Activated naive CD4-positive, alpha-beta T cell treated with anti-CD3 and anti-CD28 coated beads for 36 hours (primary cell): Measurements from ENCODE around the gene AMN. TPM values are rescaled to one million over a fixed set of nuclear protein-coding genes. Genes with fewer than 3 reads are reported as not detected.

Source experiments
- CTCF ChIA-PET: fragments of 350-600 bp; sonication (Branson Sonifier 250); formaldehyde crosslinking; loops from one replicate; lab custom pipeline; 2021; ENCODE audit warnings: antibody characterized with exemption; lab: Charles Lee
- DNase-seq: peaks from one replicate; pipeline ENCODE4 v3.0.0-alpha.2; 2020
- H3K27ac Mint-ChIP-seq: one replicate; pipeline ENCODE4 v1.8.0; 2021; ENCODE audit warnings: mild to moderate bottlenecking, mixed read lengths
- H3K27me3 Mint-ChIP-seq: one replicate; pipeline ENCODE4 v1.8.0; 2021; ENCODE audit warnings: low read depth, mixed read lengths
- H3K36me3 Mint-ChIP-seq: one replicate; pipeline ENCODE4 v1.8.0; 2021; ENCODE audit warnings: low read depth, mixed read lengths
- H3K4me1 Mint-ChIP-seq: one replicate; pipeline ENCODE4 v1.8.0; 2021; ENCODE audit warnings: low read depth, mixed read lengths
- H3K4me3 Mint-ChIP-seq: one replicate; pipeline ENCODE4 v1.8.0; 2021; ENCODE audit warnings: mild to moderate bottlenecking, moderate library complexity, mixed read lengths
- H3K9me3 Mint-ChIP-seq: one replicate; pipeline ENCODE4 v1.8.0; 2021; ENCODE audit warnings: mixed read lengths
- intact Hi-C: fragments of 100-400 bp; cut with micrococcal nuclease; formaldehyde crosslinking; loops from one replicate; pipeline ENCODE4 v1.15.1; 2023
- total RNA-seq, 2 experiments: library from RNA; stranded (reverse); gene quantifications; one replicate each; pipeline ENCODE4 v1.2.3, GENCODE V29; 2021

AMN gene
- total RNA-seq, 2 experiments from 2014 or later = 0.33 to 0.37 TPM

DNA sequence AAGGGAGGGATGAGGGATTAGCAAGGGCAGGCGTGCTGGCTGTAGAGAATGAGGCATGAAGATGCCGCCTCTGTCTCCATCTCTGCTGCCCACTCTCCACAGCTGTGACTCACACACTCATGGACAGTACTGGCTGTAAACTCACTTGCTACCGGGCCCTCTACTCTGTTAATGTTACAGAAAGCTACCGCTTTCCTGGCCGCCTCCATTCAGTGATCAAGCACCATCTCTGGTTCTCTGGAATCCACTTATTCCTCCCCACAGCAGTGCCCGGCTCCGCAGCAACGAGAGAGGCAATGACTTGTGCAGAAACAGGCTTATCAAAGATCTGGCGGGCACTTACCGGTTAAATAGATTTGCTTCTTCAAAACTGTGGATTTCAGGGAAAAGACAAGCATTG, 34.8 kb downstream of the AMN start:
- no peak for DNase-seq
- Mint-ChIP-seq H3K27ac (no peak overlapping the region), H3K4me1 (no peaks in the 10 kb centered on the region), H3K27me3 (no peaks in the 10 kb centered on the region), H3K4me3 (no peak overlapping the region), H3K36me3 (no peaks in the 10 kb centered on the region), H3K9me3 (no peaks in the 10 kb centered on the region)
- intact Hi-C loops = no loop called here
- CTCF ChIA-PET = no interaction called here

GRCh38 chr14:102958461-102958860, 36.0 kb downstream of the AMN start:
- Mint-ChIP-seq H3K4me1 (no peaks in the 10 kb centered on the region), H3K36me3 (no peaks in the 10 kb centered on the region), H3K27me3 (no peaks in the 10 kb centered on the region), H3K27ac (no peak overlapping the region), H3K4me3 (no peak overlapping the region), H3K9me3 (no peaks in the 10 kb centered on the region)
- CTCF ChIA-PET = no interaction called here
- intact Hi-C loops = no loop called here
- no peak for DNase-seq

GRCh38 chr14:102962111-102962627, 39.7 kb downstream of the AMN start:
- Mint-ChIP-seq H3K4me3 (no peak overlapping the region), H3K4me1 (no peaks in the 10 kb centered on the region), H3K27me3 (no peaks in the 10 kb centered on the region), H3K36me3 (no peaks in the 10 kb centered on the region), H3K9me3 (no peaks in the 10 kb centered on the region), H3K27ac (no peak overlapping the region)
- no peak for DNase-seq
- CTCF ChIA-PET = no interaction called here
- intact Hi-C loops = no loop called here

- intact Hi-C loops = no loop called here
- CTCF ChIA-PET = no interaction called here
- Mint-ChIP-seq H3K27ac (no peak overlapping the region), H3K4me1 (no peaks in the 10 kb centered on the region), H3K4me3 (no peak overlapping the region), H3K36me3 (no peaks in the 10 kb centered on the region), H3K27me3 (no peaks in the 10 kb centered on the region), H3K9me3 (no peaks in the 10 kb centered on the region)
- no peak for DNase-seq
Observed at GRCh38 chr14:102964152-102964730, 41.8 kb downstream of the AMN start.

DNA sequence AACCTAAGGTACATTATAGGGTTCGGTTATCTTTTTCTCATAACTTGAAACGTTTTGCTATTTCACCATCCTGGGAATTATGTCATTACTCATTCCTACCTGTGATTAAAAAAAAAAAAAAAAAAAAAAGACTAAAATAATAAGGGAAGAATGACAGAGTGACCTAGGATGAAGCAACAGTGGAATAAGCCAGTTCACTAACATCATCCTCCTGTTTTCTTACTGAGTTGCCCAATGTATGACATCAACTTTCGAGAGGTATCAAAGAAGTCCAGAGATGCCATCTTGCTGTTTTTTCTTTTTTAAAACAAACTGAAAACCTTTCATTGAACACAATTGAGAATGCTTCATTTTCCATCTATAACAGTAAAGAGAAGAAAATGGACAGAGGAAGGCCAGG, 42.8 kb downstream of the AMN start:
- Mint-ChIP-seq H3K27ac (no peak overlapping the region), H3K27me3 (no peaks in the 10 kb centered on the region), H3K36me3 (no peaks in the 10 kb centered on the region), H3K4me1 (no peaks in the 10 kb centered on the region), H3K9me3 (no peaks in the 10 kb centered on the region), H3K4me3 (no peak overlapping the region)
- CTCF ChIA-PET = no interaction called here
- DNase-seq = no peak
- intact Hi-C loops = no loop called here

DNA sequence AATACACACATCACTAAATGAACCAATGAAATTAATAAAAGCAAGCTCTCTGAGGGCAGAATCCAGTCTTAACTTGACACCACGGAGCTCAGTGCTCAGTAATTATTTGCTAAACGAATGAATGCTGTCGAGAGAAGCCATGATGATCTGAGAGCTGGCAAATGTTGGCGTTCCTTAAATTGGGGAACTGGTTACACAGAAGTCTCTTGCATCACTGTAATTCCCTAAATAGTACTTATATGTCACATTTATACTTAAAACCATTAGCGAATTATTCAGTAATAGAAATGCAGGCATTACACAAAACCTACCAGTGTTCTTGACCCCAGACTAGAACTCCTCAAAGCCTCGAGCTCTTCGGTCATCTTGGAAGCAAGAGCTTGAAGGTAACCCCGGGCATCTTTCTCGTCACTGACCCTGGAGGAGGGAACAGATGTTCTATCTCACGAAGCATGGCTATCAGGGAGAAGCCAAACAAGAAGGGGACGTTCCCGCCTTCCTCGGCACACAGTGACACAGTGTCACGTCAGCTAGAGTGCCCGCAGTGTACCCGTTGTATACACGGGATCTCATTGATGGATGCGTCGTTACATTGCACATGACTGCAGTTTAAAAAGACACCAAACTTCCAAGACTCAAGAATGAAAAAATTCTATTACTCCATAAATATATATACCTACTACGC, 43.6 kb downstream of the AMN start:
- H3K4me3 Mint-ChIP-seq = no peak overlapping the region
- DNase-seq = no peak
- H3K27ac Mint-ChIP-seq = no peak overlapping the region
- H3K27me3 Mint-ChIP-seq = no peaks in the 10 kb centered on the region
- no peaks in the 10 kb centered on the region for H3K9me3 Mint-ChIP-seq
- CTCF ChIA-PET = no interaction called here
- no peaks in the 10 kb centered on the region for H3K36me3 Mint-ChIP-seq
- intact Hi-C loops = no loop called here
- no peaks in the 10 kb centered on the region for H3K4me1 Mint-ChIP-seq

DNA sequence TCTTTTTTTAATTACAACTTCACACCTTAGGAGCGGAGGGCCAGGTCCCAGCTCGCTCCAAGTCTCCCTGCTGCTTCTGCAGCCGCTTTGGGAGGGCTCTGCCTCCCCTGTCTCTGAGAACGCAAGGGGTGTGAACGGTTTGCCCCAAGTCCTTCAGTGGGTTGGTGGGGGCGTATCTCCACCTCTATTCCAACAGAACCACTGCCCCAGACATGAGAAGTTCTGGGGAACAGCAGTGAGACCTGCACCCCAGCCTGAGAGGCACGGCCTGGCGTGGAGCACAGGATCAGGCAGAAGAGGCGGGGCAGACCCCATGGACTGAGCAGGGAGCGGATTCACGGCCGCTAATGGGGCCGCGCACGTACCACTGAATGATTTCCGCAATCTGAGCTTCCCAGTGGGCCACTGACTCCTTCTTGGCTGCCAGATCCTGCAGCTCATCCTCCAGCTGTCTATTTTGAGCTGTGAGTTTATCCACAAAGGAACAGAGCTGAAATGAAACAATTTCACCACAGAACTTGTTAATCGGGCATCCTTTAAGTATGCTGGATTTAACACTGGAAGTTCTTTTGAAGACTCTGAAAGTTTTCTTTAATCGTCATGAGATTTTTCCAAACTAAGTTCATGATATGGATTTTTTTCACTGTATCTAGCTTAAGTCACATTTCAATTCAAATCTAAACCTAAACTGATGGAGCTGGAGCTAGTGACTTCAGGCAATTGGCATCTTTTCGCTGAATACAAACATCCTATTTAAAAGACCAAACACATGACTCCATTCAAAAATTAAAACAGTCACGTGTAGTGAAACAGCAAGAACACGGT, 44.4 kb downstream of the AMN start:
- intact Hi-C loops = no loop called here
- no peaks in the 10 kb centered on the region for H3K36me3 Mint-ChIP-seq

DNA sequence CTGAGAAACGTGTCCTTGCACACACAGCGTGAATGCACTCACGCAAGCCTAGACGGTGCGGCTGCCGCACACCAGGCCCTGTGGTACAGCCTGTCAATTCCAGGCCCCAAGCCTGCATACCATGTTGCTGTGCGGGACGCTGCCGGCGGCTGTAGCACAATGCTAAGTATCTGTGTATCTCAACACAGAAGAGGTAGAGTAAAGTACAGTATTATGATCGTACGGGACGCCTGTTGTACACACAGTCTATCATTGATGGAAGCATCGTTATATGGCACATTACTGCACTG, 45.0 kb downstream of the AMN start:
- intact Hi-C loops = no loop called here
- no peaks in the 10 kb centered on the region for H3K36me3 Mint-ChIP-seq
- DNase-seq = no peak
- no peaks in the 10 kb centered on the region for H3K9me3 Mint-ChIP-seq
- H3K27me3 Mint-ChIP-seq = no peaks in the 10 kb centered on the region
- H3K4me3 Mint-ChIP-seq = no peak overlapping the region
- CTCF ChIA-PET = no interaction called here
- no peaks in the 10 kb centered on the region for H3K4me1 Mint-ChIP-seq
- no peak overlapping the region for H3K27ac Mint-ChIP-seq

More for the DNA sequence above, 44.4 kb downstream of the AMN start:
- H3K4me3 Mint-ChIP-seq = no peak overlapping the region
- H3K4me1 Mint-ChIP-seq = no peaks in the 10 kb centered on the region
- no peak overlapping the region for H3K27ac Mint-ChIP-seq
- no peaks in the 10 kb centered on the region for H3K27me3 Mint-ChIP-seq
- CTCF ChIA-PET = no interaction called here
- no peak for DNase-seq
- no peaks in the 10 kb centered on the region for H3K9me3 Mint-ChIP-seq

- Mint-ChIP-seq H3K4me1 (no peaks in the 10 kb centered on the region), H3K27ac (no peak overlapping the region), H3K27me3 (no peaks in the 10 kb centered on the region), H3K4me3 (no peak overlapping the region), H3K36me3 (no peaks in the 10 kb centered on the region), H3K9me3 (no peaks in the 10 kb centered on the region)
- CTCF ChIA-PET = no interaction called here
- DNase-seq = no peak
- intact Hi-C loops = no loop called here
Observed at GRCh38 chr14:102968306-102968705, 45.8 kb downstream of the AMN start.

- H3K36me3 Mint-ChIP-seq = no peaks in the 10 kb centered on the region
- H3K27me3 Mint-ChIP-seq = no peaks in the 10 kb centered on the region
Observed at GRCh38 chr14:102969060-102969791, 46.8 kb downstream of the AMN start.

GRCh38 chr14:102969901-102970300, 47.4 kb downstream of the AMN start:
- CTCF ChIA-PET = no interaction called here
- intact Hi-C loops = no loop called here

More at GRCh38 chr14:102969060-102969791, 46.8 kb downstream of the AMN start:
- intact Hi-C loops = no loop called here
- H3K27ac Mint-ChIP-seq = no peak overlapping the region
- H3K4me3 Mint-ChIP-seq = no peak overlapping the region
- no peaks in the 10 kb centered on the region for H3K4me1 Mint-ChIP-seq
- H3K9me3 Mint-ChIP-seq = no peaks in the 10 kb centered on the region
- no peak for DNase-seq
- CTCF ChIA-PET = no interaction called here

DNA sequence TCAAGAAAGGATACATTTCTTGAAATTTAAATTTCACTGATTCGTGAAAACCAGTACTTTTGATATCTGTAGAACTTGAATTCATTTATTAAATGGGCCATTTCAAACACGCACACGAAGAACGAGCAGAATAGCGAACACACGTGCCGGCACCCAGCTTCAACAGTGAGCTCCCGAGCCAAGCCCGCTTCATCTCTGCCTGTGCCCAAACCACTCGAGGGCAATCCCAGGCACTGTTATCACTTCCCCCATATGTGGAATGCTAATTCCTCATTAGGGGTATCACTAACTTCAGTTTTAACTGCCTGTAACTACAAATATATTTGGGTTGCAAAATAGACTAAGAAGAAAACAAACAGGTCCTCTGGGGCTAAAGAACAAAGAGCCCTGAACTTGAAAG, 48.0 kb downstream of the AMN start:
- DNase-seq = no peak
- Mint-ChIP-seq H3K27ac (no peak overlapping the region), H3K9me3 (no peaks in the 10 kb centered on the region), H3K4me1 (no peaks in the 10 kb centered on the region), H3K27me3 (no peaks in the 10 kb centered on the region), H3K4me3 (no peak overlapping the region), H3K36me3 (no peaks in the 10 kb centered on the region)
- intact Hi-C loops = no loop called here
- CTCF ChIA-PET = no interaction called here

More at GRCh38 chr14:102969901-102970300, 47.4 kb downstream of the AMN start:
- Mint-ChIP-seq H3K4me1 (no peaks in the 10 kb centered on the region), H3K36me3 (no peaks in the 10 kb centered on the region), H3K27me3 (no peaks in the 10 kb centered on the region), H3K27ac (no peak overlapping the region), H3K4me3 (no peak overlapping the region), H3K9me3 (no peaks in the 10 kb centered on the region)
- no peak for DNase-seq
